Measurements from ENCODE around the gene LCMT1. TPM values are rescaled to one million over a fixed set of nuclear protein-coding genes. Genes with fewer than 3 reads are reported as not detected.

LCMT1 gene
- total RNA-seq, 3 donors from 2014 or later (not counting 1 experiment from before 2014, with no cell fraction given), result 28.8 to 49.5 (median 43.0) TPM

DNA sequence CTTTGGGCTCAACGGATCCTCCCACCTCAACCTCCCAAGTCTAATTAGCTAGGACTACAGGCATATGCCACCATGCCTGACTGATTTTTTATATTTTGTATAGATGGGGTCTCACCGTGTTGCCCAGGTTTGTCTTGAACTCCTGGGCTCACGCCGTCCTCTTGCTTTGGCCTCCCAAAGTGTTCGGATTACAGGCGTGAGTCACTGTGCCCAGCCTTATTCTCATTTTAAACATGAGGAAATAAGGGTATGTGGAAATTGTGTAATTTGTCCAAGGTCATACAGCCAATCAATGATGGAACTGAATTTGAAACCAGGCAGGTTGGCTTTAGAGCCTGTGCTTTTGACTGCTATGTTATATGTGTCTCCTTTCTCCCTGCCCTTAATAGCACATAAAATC, 77.8 kb downstream of the LCMT1 start:
- 97% methylated on average over 6 of the region's 6 CpGs for WGBS (ENCODE audit: insufficient coverage)
- H3K36me3 ChIP-seq (ENCODE audit: control insufficient read depth, insufficient read depth, low read length), result no peaks in the 10 kb centered on the region
- H3K27ac ChIP-seq (ENCODE audit: low read length), result no peak overlapping the region
- ATAC-seq, result no peak
- no peaks in the 10 kb centered on the region for H3K4me1 ChIP-seq (ENCODE audit: control insufficient read depth, insufficient read depth, low read length)
- H3K27me3 Mint-ChIP-seq (ENCODE audit: low read depth in 2 of 2), result no peaks in the 10 kb centered on the region
- H3K36me3 Mint-ChIP-seq, result no peaks in the 10 kb centered on the region
- H3K9me3 Mint-ChIP-seq, result no peaks in the 10 kb centered on the region
- H3K4me3 ChIP-seq (ENCODE audit: low read length), result no peak overlapping the region
- no peaks in the 10 kb centered on the region for H3K9me3 ChIP-seq (ENCODE audit: control insufficient read depth, insufficient read depth, low read length)
- H3K4me1 Mint-ChIP-seq, result no peaks in the 10 kb centered on the region
- H3K27me3 ChIP-seq (ENCODE audit: control insufficient read depth, insufficient read depth, low read length), result no peaks in the 10 kb centered on the region
- H3K27ac Mint-ChIP-seq, result no peak overlapping the region
- H3K4me3 Mint-ChIP-seq, result no peak overlapping the region
- intact Hi-C loops (cut with micrococcal nuclease), result no loop called here
- no peak for DNase-seq
- TF ChIP-seq, protein P1, sequence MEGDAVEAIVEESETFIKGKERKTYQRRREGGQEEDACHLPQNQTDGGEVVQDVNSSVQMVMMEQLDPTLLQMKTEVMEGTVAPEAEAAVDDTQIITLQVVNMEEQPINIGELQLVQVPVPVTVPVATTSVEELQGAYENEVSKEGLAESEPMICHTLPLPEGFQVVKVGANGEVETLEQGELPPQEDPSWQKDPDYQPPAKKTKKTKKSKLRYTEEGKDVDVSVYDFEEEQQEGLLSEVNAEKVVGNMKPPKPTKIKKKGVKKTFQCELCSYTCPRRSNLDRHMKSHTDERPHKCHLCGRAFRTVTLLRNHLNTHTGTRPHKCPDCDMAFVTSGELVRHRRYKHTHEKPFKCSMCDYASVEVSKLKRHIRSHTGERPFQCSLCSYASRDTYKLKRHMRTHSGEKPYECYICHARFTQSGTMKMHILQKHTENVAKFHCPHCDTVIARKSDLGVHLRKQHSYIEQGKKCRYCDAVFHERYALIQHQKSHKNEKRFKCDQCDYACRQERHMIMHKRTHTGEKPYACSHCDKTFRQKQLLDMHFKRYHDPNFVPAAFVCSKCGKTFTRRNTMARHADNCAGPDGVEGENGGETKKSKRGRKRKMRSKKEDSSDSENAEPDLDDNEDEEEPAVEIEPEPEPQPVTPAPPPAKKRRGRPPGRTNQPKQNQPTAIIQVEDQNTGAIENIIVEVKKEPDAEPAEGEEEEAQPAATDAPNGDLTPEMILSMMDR (IDR thresholded peaks at IDR 0.05), result no peak

DNA sequence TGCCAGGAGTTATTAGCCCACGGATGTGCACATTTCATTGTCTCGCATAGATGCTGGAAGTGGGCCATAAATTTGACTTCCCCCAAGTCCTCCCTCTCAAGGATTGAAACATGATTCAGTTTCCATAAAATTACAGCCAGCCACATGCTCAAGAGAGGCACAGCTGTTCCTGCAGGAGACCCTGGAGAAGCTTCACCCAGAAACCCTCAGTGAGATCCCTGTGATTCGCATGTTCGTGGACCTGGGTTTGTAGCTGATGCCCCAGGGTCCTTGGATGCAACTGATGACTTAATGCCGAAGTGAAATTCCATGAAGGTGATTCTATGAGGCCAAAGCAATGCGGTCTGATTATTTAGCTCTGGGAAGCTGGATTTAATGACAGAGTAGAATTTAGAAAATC, 80.6 kb downstream of the LCMT1 start:
- Mint-ChIP-seq H3K4me3 (no peak overlapping the region), H3K4me1 (no peaks in the 10 kb centered on the region), H3K36me3 (no peaks in the 10 kb centered on the region), H3K27ac (no peak overlapping the region), H3K27me3 (ENCODE audit: low read depth in 2 of 2) (no peaks in the 10 kb centered on the region), H3K9me3 (no peaks in the 10 kb centered on the region)
- Histone ChIP-seq H3K9me3 (ENCODE audit: control insufficient read depth, insufficient read depth, low read length) (no peaks in the 10 kb centered on the region), H3K27ac (ENCODE audit: low read length) (no peak overlapping the region), H3K4me1 (ENCODE audit: control insufficient read depth, insufficient read depth, low read length) (no peaks in the 10 kb centered on the region), H3K4me3 (ENCODE audit: low read length) (no peak overlapping the region), H3K36me3 (ENCODE audit: control insufficient read depth, insufficient read depth, low read length) (no peaks in the 10 kb centered on the region), H3K27me3 (ENCODE audit: control insufficient read depth, insufficient read depth, low read length) (no peaks in the 10 kb centered on the region)
- TF ChIP-seq, protein P1 (IDR thresholded peaks at IDR 0.05), result no peak
- 95% methylated on average over 6 of the region's 6 CpGs for WGBS (ENCODE audit: insufficient coverage)
- DNase-seq, result no peak
- intact Hi-C loops (cut with micrococcal nuclease), result no loop called here
- ATAC-seq, result no peak

DNA sequence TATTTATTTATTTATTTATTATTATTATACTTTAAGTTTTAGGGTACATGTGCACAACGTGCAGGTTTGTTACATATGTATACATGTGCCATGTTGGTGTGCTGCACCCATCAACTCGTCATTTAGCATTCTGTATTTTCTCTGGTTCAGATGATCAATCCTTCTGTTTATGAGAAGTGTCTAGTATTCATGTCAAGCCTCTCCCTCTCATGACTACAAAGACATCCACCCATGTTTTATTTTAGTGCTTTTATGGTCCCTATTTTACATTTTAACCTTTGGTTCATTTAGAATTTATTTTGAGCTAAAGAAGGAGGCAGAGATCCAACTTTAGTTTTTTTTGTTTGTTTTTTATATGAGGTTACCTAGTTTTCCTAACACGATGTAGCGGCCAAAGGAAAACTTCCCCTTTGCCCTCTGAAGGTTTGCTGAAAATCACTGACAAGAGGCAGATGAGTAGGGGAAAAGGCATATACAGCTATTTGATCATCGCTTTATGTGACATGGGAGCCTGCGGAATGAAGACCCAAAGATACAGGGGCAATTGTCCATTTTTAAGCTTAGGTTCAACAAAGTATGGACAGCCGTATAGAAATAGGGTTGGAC, 82.8 kb downstream of the LCMT1 start:
- H3K36me3 ChIP-seq (ENCODE audit: control insufficient read depth, insufficient read depth, low read length), result no peaks in the 10 kb centered on the region
- no peak overlapping the region for H3K27ac Mint-ChIP-seq
- H3K4me3 ChIP-seq (ENCODE audit: low read length), result no peak overlapping the region
- no peaks in the 10 kb centered on the region for H3K4me1 Mint-ChIP-seq
- H3K27me3 Mint-ChIP-seq (ENCODE audit: low read depth in 2 of 2), result no peaks in the 10 kb centered on the region
- H3K9me3 ChIP-seq (ENCODE audit: control insufficient read depth, insufficient read depth, low read length), result no peaks in the 10 kb centered on the region
- ATAC-seq, result no peak
- H3K27ac ChIP-seq (ENCODE audit: low read length), result no peak overlapping the region
- TF ChIP-seq, protein P1 (IDR thresholded peaks at IDR 0.05), result no peak
- intact Hi-C loops (cut with micrococcal nuclease), result no loop called here
- WGBS (ENCODE audit: insufficient coverage), result 96% methylated on average over 6 of the region's 7 CpGs
- no peaks in the 10 kb centered on the region for H3K4me1 ChIP-seq (ENCODE audit: control insufficient read depth, insufficient read depth, low read length)
- no peaks in the 10 kb centered on the region for H3K27me3 ChIP-seq (ENCODE audit: control insufficient read depth, insufficient read depth, low read length)
- H3K4me3 Mint-ChIP-seq, result no peak overlapping the region
- no peak for DNase-seq
- H3K36me3 Mint-ChIP-seq, result no peaks in the 10 kb centered on the region
- no peaks in the 10 kb centered on the region for H3K9me3 Mint-ChIP-seq

DNA sequence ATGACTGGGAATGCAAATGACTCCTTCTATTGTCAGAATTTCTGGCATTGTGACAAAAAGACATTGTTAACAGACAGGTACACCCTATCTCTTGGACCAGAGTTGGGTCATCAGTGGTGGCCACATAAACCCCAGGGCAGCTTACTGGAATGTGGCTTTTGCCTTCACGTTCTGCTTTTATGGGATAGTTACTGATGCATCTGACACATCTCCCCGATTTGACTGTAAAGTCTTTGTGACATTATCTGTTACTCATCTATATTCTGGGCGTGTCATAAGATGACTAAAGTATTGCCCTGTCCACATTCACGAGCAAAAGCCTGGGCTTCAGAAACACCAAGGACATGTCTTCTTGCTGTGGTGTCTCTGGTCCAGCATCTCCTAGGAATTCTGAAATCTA, 86.5 kb downstream of the LCMT1 start:
- no peaks in the 10 kb centered on the region for H3K4me1 ChIP-seq (ENCODE audit: control insufficient read depth, insufficient read depth, low read length)
- no peak overlapping the region for H3K4me3 Mint-ChIP-seq
- H3K27ac ChIP-seq (ENCODE audit: low read length), result no peak overlapping the region
- 81% methylated on average over 4 of the region's 4 CpGs for WGBS (ENCODE audit: insufficient coverage)
- TF ChIP-seq, protein P1 (IDR thresholded peaks at IDR 0.05), result no peak
- no peaks in the 10 kb centered on the region for H3K36me3 Mint-ChIP-seq
- no peaks in the 10 kb centered on the region for H3K27me3 ChIP-seq (ENCODE audit: control insufficient read depth, insufficient read depth, low read length)
- H3K36me3 ChIP-seq (ENCODE audit: control insufficient read depth, insufficient read depth, low read length), result no peaks in the 10 kb centered on the region
- H3K27me3 Mint-ChIP-seq (ENCODE audit: low read depth in 2 of 2), result no peaks in the 10 kb centered on the region
- no peaks in the 10 kb centered on the region for H3K4me1 Mint-ChIP-seq
- ATAC-seq (no peak), DNase-seq (no peak)
- H3K9me3 Mint-ChIP-seq, result no peaks in the 10 kb centered on the region
- H3K9me3 ChIP-seq (ENCODE audit: control insufficient read depth, insufficient read depth, low read length), result no peaks in the 10 kb centered on the region
- no peak overlapping the region for H3K27ac Mint-ChIP-seq
- intact Hi-C loops (cut with micrococcal nuclease), result no loop called here
- H3K4me3 ChIP-seq (ENCODE audit: low read length), result no peak overlapping the region
